DMS 273 (cell line): ENCODE results near the gene PAX7.
A peak's percentile ranks its signal among the peaks of the same experiment; 100 is the strongest.
"Not testable (repeated sequence)": the region's sequence is repeated elsewhere in the genome, so short reads cannot be mapped to it uniquely, and the experiment has no call there.

Source experiments
- DNase-seq: peaks from one replicate; lab custom pipeline; 2025; ENCODE audit not compliant: unreplicated experiment; lab: John Stamatoyannopoulos, UW

The PAX7 gene

GRCh38 chr1:18657506-18658201 is 27.0 kb downstream of the PAX7 start:
- no peak for DNase-seq

- DNase-seq = no peak
Observed at GRCh38 chr1:18658831-18659230, 28.2 kb downstream of the PAX7 start.

DNA sequence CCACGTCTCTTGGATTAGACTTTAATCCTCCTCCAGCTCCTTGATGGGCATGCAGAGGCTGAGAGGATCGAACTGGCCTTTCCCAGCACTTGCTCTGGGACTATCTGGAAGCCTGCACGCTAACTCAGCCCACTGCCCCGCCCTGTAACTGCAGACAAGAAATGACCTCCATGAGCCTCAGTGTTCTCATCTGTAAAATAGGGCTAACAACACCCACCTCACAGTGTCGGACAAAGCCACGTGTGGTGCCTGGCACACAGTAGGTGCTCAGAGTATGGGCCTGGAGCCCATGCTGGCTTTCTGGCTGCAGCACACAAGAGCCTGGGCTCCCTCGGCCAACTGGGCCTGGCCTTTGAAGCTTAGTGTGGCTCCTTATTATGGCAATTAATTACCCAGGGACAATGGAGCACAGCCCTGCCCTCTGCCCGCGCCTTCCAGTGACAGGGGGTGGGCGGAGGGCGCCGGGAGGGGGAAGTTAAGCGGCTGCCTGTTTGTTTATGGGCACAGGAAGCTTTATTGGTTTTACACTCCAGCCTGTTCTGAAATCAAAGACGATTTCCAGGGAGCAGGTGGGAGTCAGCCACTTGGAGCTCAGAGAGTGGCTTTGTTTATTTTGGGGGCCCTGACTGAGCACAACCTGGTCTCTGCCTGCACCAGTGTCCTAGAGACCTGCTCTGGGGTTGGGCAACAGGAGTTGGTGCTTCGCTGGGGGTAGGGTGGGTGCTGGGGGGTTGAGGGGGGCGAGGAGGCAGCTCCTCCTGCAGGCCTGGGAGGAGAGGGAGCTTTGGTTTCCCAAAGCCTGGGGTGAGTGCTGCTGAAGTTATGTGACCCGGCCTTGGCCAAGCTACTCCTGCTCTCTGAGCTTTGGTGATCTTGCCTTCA is 31.0 kb downstream of the PAX7 start:
- DNase-seq = no peak

GRCh38 chr1:18662286-18662639 is 31.6 kb downstream of the PAX7 start:
- DNase-seq = no peak

GRCh38 chr1:18666317-18666920 is 35.8 kb downstream of the PAX7 start:
- DNase-seq = no peak

DNA sequence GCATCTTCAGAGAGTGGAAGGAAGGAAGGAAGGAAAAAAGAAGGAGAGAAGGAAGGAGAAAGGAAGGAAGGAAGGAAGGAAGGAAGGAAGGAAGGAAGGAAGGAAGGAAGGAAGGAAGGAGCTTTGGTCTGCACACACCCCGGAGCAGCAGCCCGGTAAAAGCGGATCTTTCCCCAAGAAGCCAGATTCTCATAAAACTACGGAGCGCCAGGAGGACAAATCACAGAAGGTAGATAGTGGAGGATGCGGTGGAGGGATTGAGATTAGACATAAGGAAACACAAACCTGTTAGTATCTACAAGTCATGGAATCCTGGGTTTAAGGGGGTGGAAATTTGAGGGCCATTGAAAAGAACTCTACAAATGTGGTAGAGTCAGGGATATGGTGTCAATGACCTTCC is 36.7 kb downstream of the PAX7 start:
- no peak for DNase-seq

- DNase-seq = no peak
Observed at GRCh38 chr1:18668046-18668445, 37.4 kb downstream of the PAX7 start.

DNA sequence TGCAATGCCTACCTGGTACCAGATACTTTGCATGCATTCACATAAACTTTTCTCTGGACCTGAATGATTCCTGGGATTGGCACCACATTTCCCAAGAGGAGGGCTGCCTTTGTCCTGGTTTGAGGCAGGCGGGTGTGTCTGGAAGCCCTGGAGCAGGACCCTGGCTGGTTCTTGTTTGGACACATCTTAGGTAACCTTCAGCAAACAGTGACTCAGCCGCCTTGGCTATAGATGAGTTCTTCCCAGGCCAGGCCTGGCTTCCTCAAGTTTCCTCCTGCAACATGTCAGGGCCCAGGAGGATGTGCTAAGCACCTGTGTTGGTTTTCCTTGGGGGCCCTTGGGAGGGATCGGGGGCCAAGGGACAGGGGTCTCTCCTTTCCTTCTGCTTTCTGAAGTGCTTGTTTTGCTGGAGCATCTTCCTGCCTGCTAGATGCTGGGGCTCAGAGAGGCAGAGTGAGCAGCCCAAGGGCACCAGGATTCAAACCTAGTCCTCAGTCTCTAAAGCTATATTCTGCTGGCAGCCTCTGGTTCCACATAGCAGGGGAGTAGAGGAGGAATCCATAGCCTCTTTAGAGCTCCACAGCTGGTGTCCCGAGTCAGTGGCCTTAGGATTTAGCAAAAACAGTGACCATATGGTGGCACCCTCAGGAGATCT is 38.2 kb downstream of the PAX7 start:
- DNase-seq = no peak

- DNase-seq = no peak
Observed at GRCh38 chr1:18670121-18670867, 39.6 kb downstream of the PAX7 start.

- DNase-seq = no peak
Observed at GRCh38 chr1:18670868-18671225, 40.2 kb downstream of the PAX7 start.

GRCh38 chr1:18673976-18674375 is 43.3 kb downstream of the PAX7 start:
- DNase-seq = peak; percentile 28

- DNase-seq = no peak
Observed at GRCh38 chr1:18676332-18676781, 45.7 kb downstream of the PAX7 start.

DNA sequence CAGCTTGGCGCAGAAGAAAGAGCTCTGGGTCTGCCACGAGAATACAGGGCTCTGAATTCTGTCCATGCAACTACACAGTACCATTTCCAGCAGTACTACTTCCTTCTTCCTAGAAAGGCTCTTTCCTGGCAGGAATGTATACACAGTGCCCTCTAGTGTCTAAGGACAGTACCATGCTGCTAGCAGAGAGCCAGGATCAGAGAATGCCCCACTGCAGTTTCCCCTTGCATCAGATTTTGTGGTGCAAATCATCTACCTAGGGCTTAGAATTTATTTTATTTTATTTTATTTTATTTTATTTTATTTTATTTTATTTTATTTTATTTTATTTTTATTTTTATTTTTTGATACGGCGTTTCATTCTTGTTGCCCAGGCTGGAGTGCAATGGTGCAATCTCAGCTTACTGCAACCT is 50.8 kb downstream of the PAX7 start:
- DNase-seq = peak; percentile 70

DNA sequence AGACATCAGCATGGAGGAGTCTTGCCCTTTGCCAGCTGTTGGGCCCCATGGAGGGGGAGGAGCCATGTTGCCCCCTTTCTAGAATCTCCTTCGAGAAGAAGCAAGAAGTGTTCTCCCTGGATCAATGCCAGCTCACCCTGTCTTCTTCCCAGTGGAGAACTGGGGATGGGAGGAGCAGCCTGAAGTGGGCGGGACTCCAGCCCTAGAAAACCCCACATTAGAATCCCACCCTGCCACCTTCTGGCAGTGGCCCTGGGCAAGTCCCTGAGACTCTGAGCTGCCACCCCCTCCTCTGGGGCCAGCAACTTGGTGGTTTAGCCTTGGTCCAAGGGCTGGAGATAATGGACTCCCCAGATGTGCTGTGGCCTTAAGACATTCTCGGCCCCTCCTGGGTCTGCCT is 51.7 kb downstream of the PAX7 start:
- peak; percentile 19 for DNase-seq

DNA sequence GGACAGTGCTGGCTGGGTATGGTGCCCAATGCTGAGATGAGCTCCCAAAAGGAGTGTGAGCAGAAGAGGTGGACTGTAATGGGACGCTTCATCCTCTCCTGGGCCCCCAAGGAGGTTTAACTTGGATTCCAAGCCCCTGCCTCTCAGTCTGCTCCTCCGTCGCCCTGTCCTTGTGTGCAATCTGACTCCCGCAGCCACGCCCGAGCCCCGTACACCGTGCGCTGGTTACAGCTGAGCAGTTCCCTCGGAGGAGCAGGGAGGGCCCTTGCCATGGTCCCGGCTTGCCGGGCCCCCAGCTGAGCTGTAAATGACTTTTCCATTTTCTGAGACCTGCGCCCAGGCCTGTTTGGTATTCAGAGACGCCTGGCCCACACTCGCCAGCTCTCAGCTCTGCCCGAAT is 53.7 kb downstream of the PAX7 start:
- DNase-seq = no peak

GRCh38 chr1:18686540-18686939 is 55.9 kb downstream of the PAX7 start:
- no peak for DNase-seq

GRCh38 chr1:18687273-18687672 is 56.6 kb downstream of the PAX7 start:
- DNase-seq = no peak

GRCh38 chr1:18691648-18692047 is 61.0 kb downstream of the PAX7 start:
- no peak for DNase-seq

DNA sequence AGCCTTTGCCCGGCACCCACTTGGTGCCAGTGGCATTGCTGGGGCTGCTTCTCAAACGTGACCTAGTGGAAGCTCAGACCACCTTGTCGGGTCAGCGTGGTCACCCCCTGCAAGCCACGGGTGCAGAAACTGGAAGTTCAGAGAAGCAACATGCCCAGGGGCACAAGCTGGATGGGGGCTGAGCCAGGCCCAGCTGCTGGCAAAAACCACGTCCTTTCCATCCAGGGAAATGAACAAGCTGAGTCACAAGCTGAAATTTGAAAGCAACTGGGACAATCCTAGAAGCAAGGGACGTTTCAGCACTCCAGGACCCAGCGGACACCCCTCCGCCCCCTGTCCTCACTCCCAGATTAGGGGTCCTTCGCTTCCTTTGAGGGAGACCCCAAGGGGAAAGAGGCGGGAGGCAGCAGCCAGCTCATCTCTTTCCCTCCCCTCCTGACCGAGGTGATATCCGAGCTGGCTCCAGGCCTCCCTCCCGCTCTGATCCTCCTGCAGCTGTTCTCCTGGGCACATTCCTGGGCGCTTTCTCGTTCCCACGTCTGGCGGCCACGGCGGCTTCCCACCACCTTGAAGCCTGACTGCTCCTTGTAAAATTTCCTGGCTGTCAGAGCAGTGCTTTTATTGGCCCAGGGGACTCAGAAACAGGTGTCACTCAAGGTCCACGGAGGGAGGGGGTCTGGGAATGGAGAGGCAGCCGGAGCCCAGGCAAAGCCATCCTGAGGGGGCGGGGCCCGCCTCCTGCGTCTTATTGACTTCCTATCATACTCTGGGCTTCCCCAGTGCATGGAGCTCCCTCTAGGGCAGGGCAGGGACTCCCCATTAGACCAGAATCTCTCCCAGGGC is 62.8 kb downstream of the PAX7 start:
- peak; percentile 62 for DNase-seq

GRCh38 chr1:18694289-18694688 is 63.6 kb downstream of the PAX7 start:
- not testable (repeated sequence) for DNase-seq
